ENCODE data around the gene AKT2. TPM values are rescaled to one million over a fixed set of nuclear protein-coding genes. Genes with fewer than 3 reads are reported as not detected.
A peak's percentile ranks its signal among the peaks of the same experiment; 100 is the strongest.

AKT2 gene
- total RNA-seq, 1 experiment from 2014 or later, result 150 TPM

DNA sequence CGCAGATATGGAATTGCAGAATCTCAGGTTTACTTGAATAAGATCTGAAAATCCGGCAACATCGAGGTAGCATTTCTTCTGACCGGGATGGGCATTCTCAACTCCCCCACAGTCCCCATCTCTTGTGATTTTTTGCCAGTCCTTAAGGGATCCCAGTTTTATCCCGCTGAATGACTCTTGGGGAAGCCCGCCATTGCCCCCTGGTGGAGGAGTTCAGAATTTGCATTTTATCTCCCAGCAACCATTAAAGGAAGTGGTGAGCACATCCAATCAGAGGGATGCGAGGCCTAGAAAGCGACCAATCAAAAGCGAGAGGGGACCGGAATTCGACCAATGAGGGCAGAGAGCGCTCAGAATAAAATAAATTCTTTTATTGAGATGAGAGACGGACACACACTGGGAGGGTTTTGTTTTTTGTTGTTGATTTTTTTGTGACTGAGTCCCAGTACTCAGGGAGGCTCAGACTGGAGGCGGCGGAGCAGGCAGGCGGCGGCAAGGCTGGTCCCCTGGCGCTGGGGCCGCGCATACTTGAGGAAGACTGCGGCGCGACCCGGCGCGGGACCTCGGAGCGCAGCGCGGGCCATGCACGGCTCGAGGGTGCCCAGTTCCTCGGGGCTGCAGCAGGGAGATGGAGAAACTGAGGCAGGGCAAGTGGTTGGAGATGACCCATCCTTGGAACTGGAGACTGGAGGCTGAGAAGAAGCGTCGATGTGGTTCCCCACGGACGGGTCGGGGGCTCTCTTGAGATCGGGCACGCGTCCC is 63.1 kb downstream of the AKT2 start:
- Histone ChIP-seq H3K9me3 (ENCODE audit: control insufficient read depth, low read depth, low read length) (no peaks in the 10 kb centered on the region), H2BK5ac (ENCODE audit: insufficient read length, low read length) (no peak overlapping the region), H3K23me2 (ENCODE audit: insufficient read length, low read depth, low read length, poor library complexity, severe bottlenecking) (peaks cover 3% of the 10 kb centered on the region), H2BK15ac (ENCODE audit: low read depth, low read length) (no peak overlapping the region; the same call in 1 of the 2 replicates), H3K79me1 (ENCODE audit: insufficient read depth, low read depth, low read length, poor library complexity, severe bottlenecking) (no peaks in the 10 kb centered on the region), H4K5ac (ENCODE audit: insufficient read length, low read depth, low read length) (no peak overlapping the region), H3K4me2 (ENCODE audit: insufficient read depth, insufficient read length, low read length) (no peak overlapping the region), H3K27me3 (ENCODE audit: insufficient read depth, low read length) (no peaks in the 10 kb centered on the region; the same call in 1 of the 2 replicates), H2AFZ (ENCODE audit: low read length) (no peak overlapping the region), H3K23ac (ENCODE audit: insufficient read length, low read depth, low read length) (no peak overlapping the region), H4K20me1 (ENCODE audit: control insufficient read depth, insufficient read depth, insufficient read length) (no peaks in the 10 kb centered on the region), H4K8ac (replicated peaks; ENCODE audit: insufficient read length, low read depth, low read length) (no peak overlapping the region), H3K18ac (ENCODE audit: insufficient read length, low read depth, low read length) (no peak overlapping the region), H3K4ac (ENCODE audit: low read depth, low read length) (no peak overlapping the region), H3T11ph (ENCODE audit: low read length) (no peak overlapping the region), H3K56ac (ENCODE audit: insufficient read length, low read depth, low read length) (no peak overlapping the region), H2BK12ac (ENCODE audit: insufficient read length, low read depth, low read length) (no peak overlapping the region), H3K14ac (ENCODE audit: insufficient read depth, low read length) (no peak overlapping the region), H3K4me1 (ENCODE audit: insufficient read depth, low read length) (no peaks in the 10 kb centered on the region), H3K79me2 (ENCODE audit: insufficient read depth, low read length) (no peaks in the 10 kb centered on the region), H3K9ac (ENCODE audit: extremely low read depth, insufficient read length, low read length) (no peak overlapping the region), H2BK120ac (ENCODE audit: low read depth, low read length, poor library complexity, severe bottlenecking) (no peak overlapping the region), H2BK20ac (ENCODE audit: low read depth, low read length, poor library complexity, severe bottlenecking) (no peak overlapping the region), H4K91ac (ENCODE audit: insufficient read length, low read depth, low read length) (no peak overlapping the region), H3K27ac (ENCODE audit: insufficient read length, low read depth, low read length) (no peak overlapping the region), H2AK5ac (ENCODE audit: insufficient read length, low read length) (no peak overlapping the region)
- peaks cover 3 to 7% of the 10 kb centered on the region in 2 experiments for H3K9me3 Mint-ChIP-seq
- H3K27ac Mint-ChIP-seq, result no peak overlapping the region
- DNase-seq, result peak; percentile 90
- TF ChIP-seq CTCF (conservative IDR thresholded peaks at IDR 0.05), result peak; percentile 91
- H3K36me3 Mint-ChIP-seq (ENCODE audit: insufficient read depth in 1 of 3, low read depth in 3 of 3), result peaks cover 2 to 5% (median 4%) of the 10 kb centered on the region in 3 experiments; a peak in 5 of 7 replicates
- H3K4me1 Mint-ChIP-seq, result peaks cover 0 to 6% of the 10 kb centered on the region in 2 experiments; a peak in 2 of 4 replicates
- no peak overlapping the region for H3K4me3 Mint-ChIP-seq
- no CpG with 5 or more reads among the region's 41 CpGs for WGBS (ENCODE audit: extremely low coverage, insufficient read length, low lambda C conversion rate)
- peaks cover 45% of the 10 kb centered on the region for H3K27me3 Mint-ChIP-seq (ENCODE audit: low read depth)
